GM23248 (cell line): ENCODE results near the gene CFAP20DC.
"Not testable (repeated sequence)": the region's sequence is repeated elsewhere in the genome, so short reads cannot be mapped to it uniquely, and the experiment has no call there.

Experiments
- EZH2 ChIP-seq: fragments of 200-600 bp; sonication (generic); IDR thresholded peaks from 2 replicates; pipeline ENCODE4 v1.6.1; 2018; ENCODE audit warnings: antibody characterized with exemption, mild to moderate bottlenecking; ENCODE audit not compliant: insufficient read depth, poor library complexity, severe bottlenecking
- EZH2phosphoT487 ChIP-seq: fragments of 200-600 bp; sonication (generic); IDR thresholded peaks from 2 replicates; pipeline ENCODE4 v1.6.1; 2018; ENCODE audit warnings: antibody characterized with exemption, moderate library complexity, mild to moderate bottlenecking, low read depth; ENCODE audit not compliant: insufficient read depth

GRCh38 chr3:58806551-58807244, 243.1 kb downstream of the CFAP20DC start:
- TF ChIP-seq EZH2, EZH2phosphoT487: not testable (repeated sequence)
